NOMO-1 (cell line): ENCODE data around the gene ANKRD13B.

Experiments
- DNase-seq, 2 experiments: peaks; one replicate each; lab custom pipeline; 2025; ENCODE audit not compliant: unreplicated experiment in 2 of 2; lab: John Stamatoyannopoulos, UW

Gene ANKRD13B

DNA sequence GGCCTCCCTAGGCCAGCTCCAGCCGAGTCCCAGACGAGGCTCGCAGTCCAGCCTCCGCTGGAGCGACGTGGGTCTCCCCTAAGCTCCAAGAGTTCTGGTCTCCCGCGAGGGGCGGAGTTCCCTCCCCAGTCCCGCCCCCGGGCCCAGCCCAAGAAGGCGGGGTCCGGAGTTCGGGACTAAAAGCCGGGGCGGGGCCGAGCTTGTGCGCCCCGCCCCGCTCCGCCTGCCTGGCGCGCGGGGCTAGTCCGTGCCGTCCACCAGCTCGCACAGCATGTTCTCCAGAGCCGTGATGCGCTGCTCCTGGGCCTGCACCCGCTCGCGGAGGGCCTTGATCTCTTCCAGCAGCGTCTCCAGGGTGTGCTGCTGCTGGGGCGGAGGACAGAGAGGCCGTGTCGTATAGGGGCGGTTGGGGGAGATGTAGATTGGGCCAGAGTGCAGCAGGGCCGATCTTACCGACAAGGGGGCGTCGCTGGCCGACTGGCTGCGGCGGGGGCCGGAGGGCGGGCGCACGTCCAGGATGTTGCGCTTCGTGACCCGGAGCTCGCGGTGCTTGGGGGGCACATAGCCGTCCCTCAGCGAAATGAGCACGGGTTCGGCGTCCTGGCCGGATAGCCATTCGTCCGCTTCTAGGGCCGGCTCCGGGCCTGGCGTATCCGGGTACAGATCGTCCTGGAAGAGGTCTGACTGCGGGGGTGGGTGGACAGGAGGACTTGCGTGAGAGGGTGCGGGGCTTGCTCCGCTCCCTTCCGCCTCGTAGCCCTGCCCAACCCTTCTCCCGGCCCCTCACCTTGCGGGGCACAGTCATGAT, 22.8 kb downstream of the ANKRD13B start:
- DNase-seq: peak; percentile 68 to 88

DNA sequence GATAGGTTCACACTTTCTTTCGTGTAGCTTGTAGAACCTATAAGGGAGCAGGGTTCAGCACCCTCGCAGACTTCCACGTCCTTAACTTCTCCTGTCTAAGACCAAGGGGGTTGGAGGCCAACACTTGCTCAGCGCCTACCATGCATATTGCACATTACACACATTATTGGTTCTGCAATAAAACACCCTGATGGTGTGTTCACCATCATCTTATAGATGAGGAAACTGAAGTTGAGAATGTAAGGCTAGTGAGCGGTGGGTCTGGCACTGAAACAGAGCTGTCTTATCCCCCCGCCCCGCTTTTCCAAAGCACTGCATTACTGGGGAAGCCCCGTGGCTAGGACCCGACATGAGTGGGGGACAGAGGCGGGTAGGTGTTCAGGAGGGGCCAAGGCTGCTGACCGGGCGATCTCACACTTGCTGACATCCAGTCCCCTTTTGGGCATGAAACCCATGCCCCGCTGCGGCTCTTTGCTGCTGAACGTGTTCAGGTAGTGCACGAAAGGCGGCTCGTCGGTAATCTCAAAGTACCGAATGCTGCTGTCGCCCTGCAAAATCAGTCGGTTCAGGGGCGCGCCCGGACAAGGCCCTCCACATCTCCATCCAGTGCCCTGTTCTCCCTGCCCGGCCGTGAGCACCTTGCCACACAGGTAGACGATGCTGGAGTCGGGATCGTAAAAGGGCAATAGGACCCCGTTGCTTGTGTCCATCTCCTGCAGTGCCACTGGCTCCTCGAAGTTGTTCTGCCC, 23.5 kb downstream of the ANKRD13B start:
- DNase-seq: no peak

DNA sequence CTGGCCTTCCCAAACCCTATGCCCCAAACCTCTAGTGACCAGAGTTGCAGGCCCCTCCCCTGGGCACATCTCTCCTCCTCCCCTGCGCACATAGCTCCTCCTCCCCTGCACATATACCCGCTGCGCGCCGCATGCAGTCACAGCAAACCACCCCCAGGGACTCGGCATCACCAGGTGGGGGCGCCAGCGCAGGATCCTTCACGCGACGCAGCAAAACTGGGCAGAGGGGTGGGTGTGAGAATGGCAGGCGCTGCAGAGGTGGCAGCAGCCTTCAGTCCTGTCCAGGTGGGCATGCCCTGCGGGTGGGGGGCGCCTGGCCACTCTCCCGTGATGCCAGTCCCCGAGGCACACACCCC, 24.2 kb downstream of the ANKRD13B start:
- DNase-seq: peak; percentile 83 to 87

DNA sequence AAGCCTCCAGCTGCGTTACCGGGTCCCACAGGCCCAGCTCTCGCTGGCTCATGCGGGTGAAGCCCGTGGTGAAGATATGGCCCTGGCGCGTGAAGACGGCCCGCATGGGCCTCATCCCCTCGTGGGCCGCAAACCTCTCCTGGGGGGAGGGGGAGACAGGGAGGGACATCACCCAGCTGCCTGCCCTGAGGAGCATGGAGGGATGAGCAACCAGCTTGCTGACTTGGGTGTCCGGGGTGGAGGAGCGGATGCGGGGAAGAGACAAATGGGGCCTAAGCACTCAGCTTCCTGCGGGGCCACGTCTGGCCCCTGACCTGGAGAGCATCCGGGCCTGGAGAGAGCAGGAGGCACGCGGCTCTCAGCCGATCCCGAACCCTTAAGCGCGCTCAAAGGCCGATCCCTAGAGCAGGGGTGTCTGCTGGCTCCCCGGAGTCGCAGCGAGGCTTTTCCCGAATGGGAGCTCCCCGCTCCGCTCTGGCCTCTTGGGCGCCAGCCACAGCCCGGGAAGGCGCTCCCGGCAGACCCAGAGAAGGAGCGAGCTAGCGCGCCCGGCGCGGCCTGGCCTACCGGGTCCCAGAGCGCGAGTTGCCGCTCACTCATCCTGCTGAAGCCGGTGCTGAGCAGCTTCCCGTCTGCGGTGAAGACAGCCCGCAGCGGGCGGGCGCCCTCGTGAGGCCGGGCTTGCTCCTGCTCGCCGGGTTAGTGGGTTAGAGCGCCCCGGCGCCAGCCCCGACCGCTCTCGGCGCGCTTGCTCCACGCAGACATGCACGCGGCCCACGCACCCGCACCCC, 24.7 kb downstream of the ANKRD13B start:
- DNase-seq: peak; percentile 74 to 80

DNA sequence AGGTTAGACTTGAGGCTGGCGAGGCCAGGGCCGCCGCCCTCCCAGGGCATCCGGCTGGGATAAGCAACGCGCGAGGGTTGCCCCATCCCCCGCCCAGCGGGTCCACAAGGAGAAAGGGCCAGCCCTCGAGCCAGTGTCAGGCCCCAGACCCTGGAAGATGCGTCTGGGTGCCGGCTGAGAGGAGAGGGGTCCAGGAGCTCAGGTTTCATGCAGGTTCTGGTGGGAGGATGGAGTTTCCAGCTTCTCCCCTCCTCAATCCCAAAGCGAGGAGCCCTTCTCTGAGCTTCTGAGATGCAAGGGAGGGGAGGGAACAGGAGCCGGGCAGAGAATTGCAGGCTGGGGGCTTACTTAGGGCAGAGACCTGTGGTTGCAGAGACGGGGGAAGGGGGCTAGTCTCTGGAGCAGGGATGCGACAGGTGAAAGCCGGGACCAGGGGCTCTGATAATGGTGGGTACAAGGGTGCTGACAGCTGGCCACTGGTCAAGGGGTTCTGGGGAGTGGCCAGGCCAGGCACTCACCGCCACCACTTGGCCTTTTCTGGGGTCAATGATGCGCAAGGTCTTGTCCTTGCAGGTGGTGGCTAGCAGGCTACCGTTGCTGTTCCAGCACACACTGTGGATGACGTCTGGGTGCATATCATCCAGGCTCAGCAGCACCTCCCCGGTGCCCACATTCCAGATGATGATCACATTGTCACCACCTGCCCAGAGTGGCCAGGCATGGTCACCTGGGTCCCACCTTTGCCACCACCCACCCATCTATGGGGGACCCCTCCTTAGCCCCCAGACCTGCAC, 25.5 kb downstream of the ANKRD13B start:
- DNase-seq: no peak

DNA sequence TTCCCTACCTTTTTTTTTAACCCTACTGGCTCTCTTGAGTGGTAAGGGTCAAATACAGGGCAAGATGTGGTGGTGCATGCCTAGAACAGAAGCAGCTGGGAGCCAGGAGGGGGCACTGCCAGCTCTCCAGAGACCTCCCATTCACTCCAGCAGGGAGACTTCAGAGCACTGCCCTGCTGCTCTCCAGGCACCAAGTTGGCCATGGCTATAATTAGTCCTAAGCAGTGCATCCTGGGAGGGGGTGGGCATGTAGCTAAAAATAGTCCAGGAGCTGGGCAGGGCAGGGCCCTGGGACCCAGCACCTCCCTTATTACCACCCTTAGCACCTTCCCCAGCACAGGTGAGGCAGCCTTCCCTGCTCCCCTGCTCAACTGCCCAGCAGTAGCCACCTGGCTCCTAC, 26.3 kb downstream of the ANKRD13B start:
- no peak for DNase-seq

DNA sequence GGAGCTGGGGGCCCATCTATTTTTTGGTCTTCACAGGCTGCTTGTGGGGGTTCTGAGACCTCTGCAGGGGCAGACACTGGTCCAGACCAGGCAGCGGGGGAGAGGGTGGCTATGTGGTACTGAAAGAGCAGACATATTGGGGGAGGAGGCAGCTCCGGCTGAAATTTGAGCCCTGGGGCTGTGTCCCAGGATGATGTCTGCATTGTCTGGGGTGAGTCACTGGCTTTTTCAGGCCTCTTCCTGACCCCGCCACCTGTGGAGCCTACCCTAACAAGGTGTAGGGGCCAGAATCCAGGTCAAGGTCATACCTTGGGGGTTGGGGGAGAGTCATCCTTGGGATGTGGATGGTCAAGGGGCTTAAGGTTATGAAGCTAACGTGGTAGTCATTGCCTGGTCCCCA, 27.3 kb downstream of the ANKRD13B start:
- no peak for DNase-seq

DNA sequence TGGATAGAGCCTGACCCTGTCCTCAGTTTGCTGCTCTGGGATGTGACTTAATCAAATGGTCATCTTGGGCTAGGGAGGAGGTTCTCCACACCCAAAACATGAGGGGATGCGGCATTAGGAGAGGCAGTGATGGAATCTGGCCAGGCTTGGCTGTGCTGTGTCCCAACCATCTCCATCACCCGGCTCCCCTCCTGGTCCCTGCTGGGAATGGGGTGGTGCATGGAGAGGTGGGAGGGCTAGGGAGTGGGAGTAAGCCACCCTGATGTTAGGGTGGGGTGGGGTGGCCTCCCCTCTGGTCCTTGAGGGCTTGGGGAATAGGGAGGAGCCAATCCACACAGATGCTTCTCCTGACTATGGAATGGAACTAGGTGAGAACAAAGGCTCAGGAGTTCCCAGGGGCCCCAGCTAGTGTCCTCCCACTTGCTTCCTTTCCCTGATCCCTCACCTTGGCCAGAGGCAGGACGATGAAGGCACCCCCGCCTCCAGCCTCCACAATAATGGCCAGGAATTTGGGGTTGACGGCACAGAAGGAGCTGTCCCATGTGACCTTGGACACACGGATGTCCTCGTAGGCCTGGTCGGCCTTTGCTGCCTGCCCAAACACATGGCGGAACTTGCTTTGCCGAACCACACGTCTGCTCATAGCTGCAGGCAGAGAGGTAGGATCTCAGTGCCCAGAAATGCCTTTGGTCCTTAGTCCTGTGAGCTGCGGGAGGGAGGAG, 28.0 kb downstream of the ANKRD13B start:
- DNase-seq: no peak

DNA sequence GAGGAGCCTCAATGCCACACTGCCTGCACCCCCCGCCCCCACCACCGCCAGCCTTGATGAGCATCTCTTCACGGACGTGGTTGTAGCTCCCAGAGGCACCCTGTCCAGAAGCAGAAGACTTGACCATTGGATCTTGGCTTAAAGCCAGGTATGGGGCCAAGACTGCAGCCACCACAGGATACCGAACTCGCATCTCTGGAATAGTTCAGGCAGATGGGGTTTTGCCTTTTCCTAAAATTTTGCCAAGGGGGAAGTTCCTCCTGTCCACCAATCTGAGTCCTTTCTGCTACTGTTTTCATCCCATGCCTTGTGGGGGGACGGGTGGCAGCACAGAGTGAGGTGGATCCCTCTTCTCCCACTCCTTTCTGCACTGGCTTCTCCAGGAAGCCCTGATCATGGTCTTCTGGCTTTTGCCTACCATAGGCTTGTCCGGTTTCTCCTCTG, 28.8 kb downstream of the ANKRD13B start:
- DNase-seq: no peak

DNA sequence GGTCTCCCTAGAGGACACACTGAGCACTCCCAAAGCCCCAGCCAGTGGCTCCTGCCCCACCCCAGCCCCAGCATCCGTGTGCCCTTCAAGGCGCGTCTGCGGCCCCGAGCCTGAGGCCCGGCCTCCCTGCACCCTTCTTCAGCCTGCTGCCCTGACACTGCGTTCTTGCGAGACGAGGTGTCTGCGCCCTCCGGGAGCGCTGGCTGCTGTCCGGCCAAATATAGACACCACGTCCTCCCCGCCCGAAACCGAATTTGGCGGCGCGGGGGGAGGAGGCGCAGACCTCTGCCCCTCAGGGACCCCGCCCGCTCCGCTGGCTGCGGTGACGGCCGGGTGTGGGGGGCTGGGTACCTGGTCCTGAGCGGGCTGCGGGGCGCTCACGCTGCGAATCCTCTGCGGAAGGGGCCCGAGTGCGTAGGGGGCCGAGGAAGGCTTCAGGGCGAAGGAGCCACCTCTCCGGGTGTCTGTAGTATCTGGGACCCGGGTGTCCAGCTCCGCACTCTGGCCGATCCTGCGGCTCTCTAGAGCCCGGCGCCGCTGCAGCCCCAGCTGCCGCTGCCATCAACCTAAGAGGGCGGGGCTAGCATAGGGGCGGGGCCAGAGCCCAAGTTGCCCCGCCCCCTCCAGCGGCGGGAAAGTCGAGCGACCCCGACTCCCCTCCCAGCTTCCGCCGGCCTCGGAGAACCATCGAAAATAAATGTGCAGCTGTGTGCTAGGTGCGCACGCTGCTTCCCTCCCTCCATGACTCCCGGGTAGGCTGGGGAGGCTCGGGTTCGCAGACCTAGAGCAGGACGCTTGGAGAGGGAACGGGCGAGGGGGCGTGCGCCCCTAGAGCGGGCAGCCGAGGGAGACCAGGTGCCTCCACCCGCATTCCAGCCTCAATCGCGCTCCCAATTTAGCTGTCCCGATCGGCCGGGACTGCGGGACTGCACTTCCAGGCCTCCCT, 29.7 kb downstream of the ANKRD13B start, which contains the start of gene CORO6:
TSS of gene CORO6 (minus strand) at position 576 of the 946 bp plus-strand sequence. CDS start 1,491 bp downstream, outside the sequence.
- peak; percentile 24 to 25 for DNase-seq

DNA sequence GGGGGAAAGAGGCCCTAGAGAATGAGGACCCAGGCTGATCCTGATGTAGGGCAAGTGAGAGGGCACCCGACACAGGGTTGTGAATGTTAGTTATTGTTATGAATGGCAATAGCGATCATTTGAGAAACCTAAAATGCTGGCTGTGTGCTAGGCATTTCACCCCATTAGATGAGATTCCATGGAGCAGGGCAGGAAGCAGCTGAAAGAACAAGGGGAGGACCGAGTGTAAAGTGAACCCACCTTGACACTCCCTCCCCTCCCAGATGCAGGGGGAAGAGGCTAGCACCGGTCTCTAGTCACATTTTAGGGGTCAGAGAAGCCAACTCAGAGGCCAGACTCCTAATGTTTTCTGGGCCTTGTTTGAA, 30.3 kb downstream of the ANKRD13B start:
- DNase-seq: no peak

DNA sequence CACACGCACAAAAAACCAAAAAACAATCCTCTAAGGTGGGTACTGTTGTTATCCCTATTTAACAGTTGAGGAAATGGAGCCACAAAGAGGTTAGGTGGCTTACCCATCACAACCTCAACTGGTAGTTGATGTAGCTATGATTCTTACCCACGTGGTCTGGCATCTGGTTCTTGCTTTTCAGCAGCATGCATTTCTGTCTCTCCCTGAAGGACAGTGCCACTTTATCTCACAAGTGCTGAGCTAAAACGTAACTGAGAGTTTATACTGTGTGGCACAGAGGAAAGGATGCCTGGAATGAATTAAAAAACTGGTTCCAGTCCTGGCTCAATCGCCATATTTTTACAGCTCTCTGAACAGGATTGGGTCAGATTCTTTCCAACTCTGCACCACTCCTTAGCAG, 31.7 kb downstream of the ANKRD13B start:
- DNase-seq: no peak

DNA sequence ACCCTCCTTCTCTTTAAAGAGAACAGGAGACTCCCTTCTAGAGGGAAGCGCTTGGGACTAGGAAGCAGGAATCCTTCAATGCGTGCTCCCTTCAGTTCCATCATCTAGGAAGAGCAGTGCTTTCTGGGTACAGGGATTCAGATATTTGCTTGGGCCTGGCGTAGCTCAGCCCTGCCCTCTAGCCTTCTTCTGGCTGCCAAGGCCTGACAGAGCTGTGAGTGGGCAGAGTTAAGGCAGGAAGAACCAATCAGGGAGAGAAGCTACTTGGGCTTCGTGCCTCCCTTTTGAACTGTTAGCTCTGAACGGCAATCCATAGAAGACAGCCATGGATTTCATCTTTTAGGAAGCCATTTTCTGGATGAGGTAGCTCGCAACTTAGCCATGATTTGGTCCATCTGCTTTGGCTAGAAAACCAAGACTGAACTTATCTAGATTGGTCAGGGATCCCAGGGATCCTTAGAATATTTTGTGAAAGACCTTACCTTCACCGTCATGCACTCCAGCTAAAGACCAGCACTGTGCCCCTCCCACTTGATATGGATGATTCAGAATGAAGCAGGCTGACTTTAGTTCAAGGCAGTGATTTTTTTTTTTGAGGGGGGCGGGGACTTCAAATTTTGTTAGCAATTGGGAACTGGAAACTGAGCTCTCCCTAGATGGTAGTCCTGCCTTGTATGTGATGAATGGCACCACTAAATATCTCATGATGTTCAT, 32.3 kb downstream of the ANKRD13B start:
- DNase-seq: no peak

DNA sequence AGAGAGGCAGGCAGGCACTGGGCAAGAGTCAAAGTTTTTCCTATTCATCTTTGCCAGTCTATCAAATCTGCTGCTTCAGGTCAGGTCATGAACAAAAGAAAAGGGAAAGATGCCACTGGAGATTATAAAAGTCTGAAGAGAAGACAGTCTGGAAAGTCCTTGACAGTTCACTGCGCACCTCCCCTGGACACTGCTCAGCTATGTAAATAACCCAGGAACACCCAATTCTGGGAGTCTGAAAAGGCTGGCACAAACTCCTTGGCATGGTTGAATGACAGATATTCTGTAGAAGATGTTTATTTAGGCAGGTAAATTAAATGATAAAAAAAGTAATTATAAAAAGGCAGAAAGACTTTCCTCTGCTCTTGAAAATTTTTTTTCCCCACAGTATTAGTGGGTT, 35.0 kb downstream of the ANKRD13B start:
- no peak for DNase-seq

DNA sequence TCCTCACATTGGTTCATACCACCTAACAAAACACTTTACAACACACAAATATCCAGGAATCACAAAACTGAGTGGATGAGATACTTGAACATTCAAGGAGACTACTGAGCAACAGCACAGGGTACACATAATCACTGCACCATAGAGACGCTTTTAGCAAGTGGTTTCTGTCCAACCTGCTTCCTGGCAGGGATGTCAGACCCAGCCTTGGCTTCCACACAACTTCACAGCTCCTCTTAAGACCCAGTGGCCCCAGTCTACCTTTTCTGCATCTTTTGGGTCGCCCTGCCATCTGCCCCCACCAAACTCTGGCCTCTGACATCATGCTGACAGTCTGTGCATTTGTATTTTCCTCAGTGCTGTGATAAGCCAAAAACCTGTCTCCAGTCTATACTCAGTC, 35.7 kb downstream of the ANKRD13B start:
- DNase-seq: no peak

DNA sequence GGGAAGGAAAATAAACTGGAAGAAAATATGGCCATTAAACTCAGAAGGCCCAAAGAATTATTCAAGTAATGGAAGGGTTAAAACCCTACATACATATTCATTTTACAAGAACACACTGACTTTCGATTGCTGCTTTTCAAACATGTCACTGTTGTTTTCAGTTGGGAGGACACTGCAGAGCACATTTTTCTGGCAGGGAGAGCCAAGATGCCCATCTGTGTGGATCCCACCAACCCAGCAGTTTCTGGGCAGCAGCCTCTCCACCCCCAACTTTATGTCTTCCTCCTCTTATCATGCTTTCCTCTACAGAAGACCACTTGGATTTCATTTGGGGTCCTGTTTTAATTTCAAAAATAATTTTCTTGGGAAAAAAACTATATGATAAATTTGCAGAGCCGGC, 36.9 kb downstream of the ANKRD13B start:
- no peak for DNase-seq

DNA sequence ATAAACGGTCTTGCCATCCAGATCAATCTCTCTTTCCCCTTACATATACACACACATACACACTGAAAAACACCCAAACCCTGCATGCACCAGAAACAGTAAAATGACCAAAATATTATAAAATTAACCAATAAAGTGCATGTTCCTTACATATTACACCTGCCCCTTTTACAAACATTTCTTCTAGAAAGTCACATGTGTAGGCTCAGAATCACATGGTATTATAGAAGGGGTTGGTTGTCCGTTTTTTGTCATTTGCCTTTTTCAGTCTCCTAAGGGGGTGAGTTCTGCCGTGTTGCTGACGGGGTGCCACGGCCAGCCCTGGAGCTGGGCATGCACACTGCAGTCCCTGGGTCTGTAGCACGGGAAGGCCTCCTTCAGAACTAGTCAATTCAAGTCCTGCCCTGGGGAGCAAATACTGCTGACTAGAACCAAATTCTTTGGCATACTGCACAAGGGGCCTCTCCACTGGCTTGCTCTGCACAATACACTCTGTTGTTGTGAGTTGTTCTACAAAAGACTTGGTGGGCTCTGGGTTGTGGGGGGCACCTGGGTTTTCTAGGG, 37.8 kb downstream of the ANKRD13B start:
- no peak for DNase-seq

DNA sequence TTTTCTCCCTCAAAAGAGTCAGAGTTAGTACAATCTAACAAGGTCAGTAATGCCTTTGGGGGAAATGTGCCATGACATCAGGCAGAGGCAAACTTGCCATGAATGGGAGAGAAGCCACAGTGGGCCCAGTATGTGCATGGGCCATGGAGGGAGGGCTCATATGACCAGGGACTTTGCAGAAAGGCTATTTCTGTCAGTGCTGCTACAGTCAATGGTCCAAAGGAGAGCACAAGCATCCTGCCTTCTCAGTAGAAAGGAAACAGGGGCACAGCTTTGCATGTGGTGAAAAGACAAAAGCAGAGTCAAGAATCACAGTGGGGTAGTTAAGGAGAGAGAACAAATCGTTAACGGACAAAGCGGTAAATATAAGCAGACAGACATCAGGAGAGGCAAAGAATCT, 41.0 kb downstream of the ANKRD13B start:
- no peak for DNase-seq
